GM18508 (cell line): ENCODE data around the gene MAN2A2.

Source experiments
- ATAC-seq: cut with Tn5 transposase; IDR thresholded peaks from one replicate; pipeline ENCODE4 v1.9.1; 2021; ENCODE audit warnings: moderate number of reproducible peaks; ENCODE audit not compliant: insufficient read depth, unreplicated experiment

Gene MAN2A2

GRCh38 chr15:90902840-90903732, at the start of gene MAN2A2:
MAN2A2 (plus strand) TSS chr15:90903302; CDS start chr15:90904208, 906 bp downstream.
- no peak for ATAC-seq

GRCh38 chr15:90855139-90855538, 48.0 kb upstream of the MAN2A2 start:
- no peak for ATAC-seq

GRCh38 chr15:90857337-90857736, 45.8 kb upstream of the MAN2A2 start:
- ATAC-seq, result no peak

GRCh38 chr15:90857883-90858443, 45.1 kb upstream of the MAN2A2 start:
- no peak for ATAC-seq

GRCh38 chr15:90859234-90860131, 43.6 kb upstream of the MAN2A2 start:
- ATAC-seq, result no peak

GRCh38 chr15:90860450-90860849, 42.7 kb upstream of the MAN2A2 start:
- ATAC-seq, result no peak

GRCh38 chr15:90860942-90861675, 42.0 kb upstream of the MAN2A2 start:
- ATAC-seq, result no peak

- no peak for ATAC-seq
Observed at GRCh38 chr15:90862487-90862886, 40.6 kb upstream of the MAN2A2 start.

- ATAC-seq, result no peak
Observed at GRCh38 chr15:90862964-90863778, 39.9 kb upstream of the MAN2A2 start.

GRCh38 chr15:90863987-90864386, 39.1 kb upstream of the MAN2A2 start:
- no peak for ATAC-seq

- ATAC-seq, result no peak
Observed at GRCh38 chr15:90864507-90864906, 38.6 kb upstream of the MAN2A2 start.

- ATAC-seq, result no peak
Observed at GRCh38 chr15:90865702-90866101, 37.4 kb upstream of the MAN2A2 start.

GRCh38 chr15:90866161-90866715, 36.9 kb upstream of the MAN2A2 start:
- no peak for ATAC-seq

GRCh38 chr15:90866800-90867199, 36.3 kb upstream of the MAN2A2 start:
- no peak for ATAC-seq

- ATAC-seq, result no peak
Observed at GRCh38 chr15:90868261-90868689, 34.8 kb upstream of the MAN2A2 start, which contains the start of gene FURIN. FURIN (plus strand) TSS chr15:90868588; CDS start chr15:90875741, 7,153 bp downstream.

GRCh38 chr15:90869140-90869541, 34.0 kb upstream of the MAN2A2 start:
- ATAC-seq, result no peak

GRCh38 chr15:90869601-90870353, 33.3 kb upstream of the MAN2A2 start:
- ATAC-seq, result no peak
